Medulla oblongata (tissue), 1 donor: ENCODE results near the gene TMEM237.
A peak's percentile ranks its signal among the peaks of the same experiment; 100 is the strongest.
"Not testable (repeated sequence)": the region's sequence is repeated elsewhere in the genome, so short reads cannot be mapped to it uniquely, and the experiment has no call there.

Experiments used
- DNase-seq: peaks from one replicate; pipeline ENCODE4 v3.0.0-alpha.2; 2015; ENCODE audit errors: extremely low spot score

TMEM237 gene

GRCh38 chr2:201643216-201643890 is at the start of gene TMEM237:
Gene TMEM237, minus strand, starts transcription at chr2:201643503. Its CDS starts 103 bp downstream, at chr2:201643400.
- DNase-seq: peak; percentile 16

GRCh38 chr2:201685156-201685555 is 41.9 kb upstream of the TMEM237 start:
- no peak for DNase-seq

- DNase-seq: no peak
These were observed 37.4 kb upstream of the TMEM237 start for GRCh38 chr2:201680743-201681142.

- no peak for DNase-seq
These were observed 35.1 kb upstream of the TMEM237 start for GRCh38 chr2:201678401-201678800.

GRCh38 chr2:201675454-201675853 is 32.2 kb upstream of the TMEM237 start:
- DNase-seq: no peak

GRCh38 chr2:201674794-201675193 is 31.5 kb upstream of the TMEM237 start:
- no peak for DNase-seq

- no peak for DNase-seq
These were observed 31.0 kb upstream of the TMEM237 start for GRCh38 chr2:201674298-201674697.

- DNase-seq: no peak
These were observed 30.2 kb upstream of the TMEM237 start for GRCh38 chr2:201673546-201673945.

- DNase-seq: not testable (repeated sequence)
These were observed 27.9 kb upstream of the TMEM237 start for GRCh38 chr2:201671205-201671604.

- DNase-seq: no peak
These were observed 26.6 kb upstream of the TMEM237 start for GRCh38 chr2:201669865-201670264.

- DNase-seq: no peak
These were observed 25.2 kb upstream of the TMEM237 start for GRCh38 chr2:201668402-201668910.

- no peak for DNase-seq
These were observed 21.0 kb upstream of the TMEM237 start for GRCh38 chr2:201664334-201664733.

GRCh38 chr2:201661366-201661765 is 18.1 kb upstream of the TMEM237 start:
- DNase-seq: no peak

GRCh38 chr2:201660293-201660895 is 17.1 kb upstream of the TMEM237 start:
- DNase-seq: no peak

- DNase-seq: no peak
These were observed 13.4 kb upstream of the TMEM237 start for GRCh38 chr2:201656740-201657139.

- DNase-seq: no peak
These were observed 12.8 kb upstream of the TMEM237 start for GRCh38 chr2:201656102-201656501.

GRCh38 chr2:201654616-201655384 is 11.5 kb upstream of the TMEM237 start:
- DNase-seq: no peak

GRCh38 chr2:201653221-201653620 is 9.9 kb upstream of the TMEM237 start:
- DNase-seq: no peak

- DNase-seq: no peak
These were observed 6.1 kb upstream of the TMEM237 start for GRCh38 chr2:201649442-201649841.

- DNase-seq: no peak
These were observed 4.1 kb upstream of the TMEM237 start for GRCh38 chr2:201647431-201647830.

- DNase-seq: peak; percentile 46
These were observed 698 bp upstream of the TMEM237 start for GRCh38 chr2:201644001-201644400.

- DNase-seq: peak; percentile 86
These were observed 606 bp downstream of the TMEM237 start for GRCh38 chr2:201642579-201643215.
